Urinary bladder (tissue), 4 donors: ENCODE results near the gene SOX13. TPM values are rescaled to one million over a fixed set of nuclear protein-coding genes. Genes with fewer than 3 reads are reported as not detected.

ENCODE experiments used
- DNase-seq: peaks from one replicate; pipeline ENCODE4 v3.0.0-alpha.2; 2015; ENCODE audit errors: extremely low spot score
- H3K27ac ChIP-seq: one replicate; pipeline ENCODE4 v1.5.1; 2013; ENCODE audit warnings: low read depth, mild to moderate bottlenecking, moderate library complexity
- H3K36me3 ChIP-seq: one replicate; pipeline ENCODE4 v1.6.1; 2013; ENCODE audit warnings: mild to moderate bottlenecking, moderate library complexity; ENCODE audit not compliant: insufficient read depth
- H3K4me1 ChIP-seq: one replicate; pipeline ENCODE4 v1.6.1; 2013; ENCODE audit warnings: mild to moderate bottlenecking, moderate library complexity; ENCODE audit not compliant: insufficient read depth
- H3K4me3 ChIP-seq: one replicate; pipeline ENCODE4 v1.5.1; 2013; ENCODE audit warnings: low read depth, low read length
- WGBS: extraction: QIAGEN DNeasy Blood & Tissue Kit; methylation state at CpG from one replicate; pipeline ENCODE4 v1.1.7; 2013; 5-methylcytosine and 5-hydroxymethylcytosine counted together
- polyA plus RNA-seq: library from polyadenylated mRNA; stranded (reverse); fragments of 200-250 nt; gene quantifications from one replicate; pipeline ENCODE4 v1.2.3, GENCODE V29; 2013
- total RNA-seq: library from RNA; depleted of rRNA; stranded (reverse); fragments of >200 nt; gene quantifications from one replicate; pipeline ENCODE4 v1.2.3, GENCODE V29; 2014
- donor health status: healthy with polysubstance abuse.
- donor health status: healthy.

SOX13 gene
- total RNA-seq (12.8 TPM), polyA plus RNA-seq (41.9 TPM)

GRCh38 chr1:204072931-204073836, at the start of gene SOX13:
TSS of gene SOX13 (plus strand) at chr1:204073115. CDS start at chr1:204112916, 39,801 bp downstream.
- under 1% methylated on average over 89 of the region's 89 CpGs for WGBS
- H3K36me3 ChIP-seq = no peaks in the 10 kb centered on the region
- H3K4me1 ChIP-seq = no peaks in the 10 kb centered on the region
- H3K27ac ChIP-seq = peak within 1 kb of the TSS; percentile 79
- H3K4me3 ChIP-seq = peak within 1 kb of the TSS; percentile 84
- DNase-seq = peak; percentile 82

GRCh38 chr1:204025917-204026707, 46.8 kb upstream of the SOX13 start:
- no peak for DNase-seq
- Histone ChIP-seq H3K4me3 (no peak overlapping the region), H3K27ac (no peak overlapping the region), H3K36me3 (no peaks in the 10 kb centered on the region), H3K4me1 (no peaks in the 10 kb centered on the region)
- WGBS = 54% methylated on average over 17 of the region's 17 CpGs

GRCh38 chr1:204027446-204027845, 45.5 kb upstream of the SOX13 start:
- no peaks in the 10 kb centered on the region for H3K36me3 ChIP-seq
- H3K27ac ChIP-seq = no peak overlapping the region
- H3K4me3 ChIP-seq = no peak overlapping the region
- H3K4me1 ChIP-seq = no peaks in the 10 kb centered on the region
- WGBS = 64% methylated on average over 3 of the region's 3 CpGs
- no peak for DNase-seq

GRCh38 chr1:204029016-204029415, 43.9 kb upstream of the SOX13 start:
- no peaks in the 10 kb centered on the region for H3K36me3 ChIP-seq
- WGBS = 93% methylated on average over 11 of the region's 11 CpGs
- no peak for DNase-seq
- H3K4me1 ChIP-seq = no peaks in the 10 kb centered on the region
- H3K4me3 ChIP-seq = no peak overlapping the region
- H3K27ac ChIP-seq = no peak overlapping the region

GRCh38 chr1:204031098-204031710, 41.7 kb upstream of the SOX13 start:
- Histone ChIP-seq H3K4me3 (no peak overlapping the region), H3K36me3 (no peaks in the 10 kb centered on the region), H3K27ac (no peak overlapping the region), H3K4me1 (no peaks in the 10 kb centered on the region)
- WGBS = 72% methylated on average over 11 of the region's 11 CpGs
- DNase-seq = no peak

GRCh38 chr1:204032642-204033235, 40.2 kb upstream of the SOX13 start:
- H3K4me3 ChIP-seq = no peak overlapping the region
- H3K27ac ChIP-seq = no peak overlapping the region
- no peaks in the 10 kb centered on the region for H3K36me3 ChIP-seq
- H3K4me1 ChIP-seq = no peaks in the 10 kb centered on the region
- no peak for DNase-seq
- WGBS = 52% methylated on average over 4 of the region's 4 CpGs

GRCh38 chr1:204033306-204033705, 39.6 kb upstream of the SOX13 start:
- 61% methylated on average over 1 of the region's 1 CpG for WGBS
- Histone ChIP-seq H3K4me1 (no peaks in the 10 kb centered on the region), H3K27ac (no peak overlapping the region), H3K36me3 (no peaks in the 10 kb centered on the region), H3K4me3 (no peak overlapping the region)
- DNase-seq = no peak

GRCh38 chr1:204036882-204037655, 35.8 kb upstream of the SOX13 start:
- no peak overlapping the region for H3K4me3 ChIP-seq
- no peak overlapping the region for H3K27ac ChIP-seq
- DNase-seq = no peak
- WGBS = 69% methylated on average over 14 of the region's 14 CpGs
- no peaks in the 10 kb centered on the region for H3K4me1 ChIP-seq
- H3K36me3 ChIP-seq = no peaks in the 10 kb centered on the region

- no peak overlapping the region for H3K27ac ChIP-seq
- no peak for DNase-seq
- no peaks in the 10 kb centered on the region for H3K4me1 ChIP-seq
- H3K36me3 ChIP-seq = no peaks in the 10 kb centered on the region
- no peak overlapping the region for H3K4me3 ChIP-seq
- 51% methylated on average over 10 of the region's 10 CpGs for WGBS
Observed at GRCh38 chr1:204041232-204041767, 31.6 kb upstream of the SOX13 start.

GRCh38 chr1:204041803-204042505, 31.0 kb upstream of the SOX13 start:
- Histone ChIP-seq H3K4me1 (no peaks in the 10 kb centered on the region), H3K4me3 (no peak overlapping the region), H3K27ac (no peak overlapping the region), H3K36me3 (no peaks in the 10 kb centered on the region)
- 56% methylated on average over 10 of the region's 10 CpGs for whole genome bisulfite sequencing
- no peak for DNase-seq

GRCh38 chr1:204042516-204042915, 30.4 kb upstream of the SOX13 start:
- 89% methylated on average over 2 of the region's 2 CpGs for WGBS
- no peak overlapping the region for H3K4me3 ChIP-seq
- DNase-seq = no peak
- H3K4me1 ChIP-seq = no peaks in the 10 kb centered on the region
- H3K36me3 ChIP-seq = no peaks in the 10 kb centered on the region
- no peak overlapping the region for H3K27ac ChIP-seq

GRCh38 chr1:204043680-204044079, 29.2 kb upstream of the SOX13 start:
- H3K4me3 ChIP-seq = no peak overlapping the region
- H3K36me3 ChIP-seq = no peaks in the 10 kb centered on the region
- H3K27ac ChIP-seq = no peak overlapping the region
- no peaks in the 10 kb centered on the region for H3K4me1 ChIP-seq
- DNase-seq = no peak
- 87% methylated on average over 8 of the region's 8 CpGs for WGBS
